Measurements from ENCODE around the gene FXYD6. TPM values are rescaled to one million over a fixed set of nuclear protein-coding genes. Genes with fewer than 3 reads are reported as not detected.
"Not testable (repeated sequence)": the region's sequence is repeated elsewhere in the genome, so short reads cannot be mapped to it uniquely, and the experiment has no call there.

Gene FXYD6
- total RNA-seq, 1 donor from 2014 or later = not detected

- ATAC-seq (ENCODE audit: low read depth) (no peak), DNase-seq (no peak)
- peak overlapping the region; percentile 79 for H3K4me3 Mint-ChIP-seq
- H3K4me1 Mint-ChIP-seq = peaks cover 73% of the 10 kb centered on the region
- H3K27me3 Mint-ChIP-seq = peaks cover 2% of the 10 kb centered on the region
- ChIA-PET CTCF (interaction anchor here (1.6 to 11.0 kb wide), 7 partner anchors 9 to 239 kb away, joined by 5 to 265 read pairs (median 10); no protein-coding TSS in a partner anchor), POLR2A (interaction anchor here (0.8 to 6.6 kb wide), 21 partner anchors 10 to 583 kb away, joined by 3 to 132 read pairs (median 10); partner anchors contain the start of genes FXYD2, IL10RA, PCSK7 and RNF214)
- no peaks in the 10 kb centered on the region for H3K9me3 Mint-ChIP-seq
- no peak for TF ChIP-seq CTCF (IDR thresholded peaks at IDR 0.05)
- intact Hi-C loops (cut with micrococcal nuclease) = loop anchor here (2.0 kb wide), 2 partner anchors 137 to 581 kb away; partner anchors contain the start of genes PCSK7 and RNF214
- no peaks in the 10 kb centered on the region for H3K36me3 Mint-ChIP-seq (ENCODE audit: low read depth)
- peak overlapping the region; percentile 97 for H3K27ac Mint-ChIP-seq
Measured at GRCh38 chr11:117814204-117814765, 62.2 kb downstream of the FXYD6 start.

DNA sequence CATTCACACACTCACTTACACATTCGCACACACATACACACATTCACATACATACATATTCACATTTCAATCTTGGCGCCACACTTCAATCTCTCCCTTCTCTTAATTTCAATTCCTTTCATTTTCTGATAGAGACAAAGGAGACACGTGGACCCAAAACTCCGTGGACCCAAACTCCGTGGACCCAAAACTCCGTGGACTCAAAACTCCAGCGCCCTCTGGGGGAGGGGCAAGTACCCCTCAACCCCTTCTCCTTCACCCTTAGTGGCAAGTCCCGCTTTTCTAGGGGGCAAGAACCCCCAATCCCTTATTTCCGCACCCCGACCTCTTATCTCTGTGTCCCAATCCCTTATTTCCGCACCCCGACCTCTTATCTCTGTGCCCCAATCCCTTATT lies 66.4 kb downstream of the FXYD6 start:
- intact Hi-C loops (cut with micrococcal nuclease); H3K27me3 Mint-ChIP-seq; ATAC-seq (ENCODE audit: low read depth); H3K4me3 Mint-ChIP-seq; H3K36me3 Mint-ChIP-seq (ENCODE audit: low read depth); DNase-seq; H3K9me3 Mint-ChIP-seq: not testable (repeated sequence)
- Mint-ChIP-seq H3K27ac (peak overlapping the region; percentile 3), H3K4me1 (peaks cover 38% of the 10 kb centered on the region)
- POLR2A ChIA-PET = interaction anchor here (1.6 kb wide), 1 partner anchor 243 kb away, joined by 8 read pairs; no protein-coding TSS in a partner anchor
- CTCF ChIA-PET = interaction anchor here (0.9 to 9.4 kb wide), 4 partner anchors 10 to 244 kb away, joined by 3 to 265 read pairs (median 102); partner anchors contain the start of gene FXYD2

DNA sequence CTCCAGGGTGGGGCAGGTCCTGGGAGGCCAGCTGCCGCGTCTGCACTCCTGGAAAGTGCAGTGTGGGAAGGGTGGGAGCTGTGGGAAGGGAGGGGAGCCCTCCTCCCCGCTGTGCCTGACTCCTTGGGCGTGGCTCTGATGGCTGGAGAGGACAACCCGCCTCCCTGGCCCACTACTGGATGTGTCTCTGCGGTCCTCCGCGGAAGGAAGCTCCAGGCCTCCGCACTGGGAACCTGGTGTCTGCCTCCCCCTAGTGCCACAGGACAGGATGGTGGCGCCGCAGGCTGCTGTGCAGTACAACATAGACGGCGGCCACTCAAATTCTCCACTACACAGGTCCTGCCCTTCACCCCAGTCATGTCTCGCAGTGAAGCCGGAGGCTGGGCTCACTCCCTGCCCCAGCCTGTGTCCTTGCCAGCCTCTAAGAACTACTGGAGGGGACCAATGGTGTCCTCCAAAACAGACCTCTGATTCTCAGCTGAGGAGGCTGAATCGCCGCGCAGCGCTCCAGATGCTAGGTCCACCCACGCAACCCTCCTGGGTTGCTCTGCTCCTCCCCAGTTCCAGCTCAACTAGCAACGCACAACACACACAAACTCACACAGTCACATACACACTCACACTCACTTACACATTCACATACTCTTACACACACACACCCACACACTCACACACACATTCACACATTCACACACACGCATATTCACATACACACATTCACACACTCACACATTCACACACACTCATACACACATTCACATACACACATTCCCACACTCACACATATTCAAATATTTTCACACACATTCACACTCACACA lies 67.0 kb downstream of the FXYD6 start:
- DNase-seq (peak; percentile 29), ATAC-seq (ENCODE audit: low read depth) (peak; percentile 66)
- Mint-ChIP-seq H3K4me3 (no peak overlapping the region), H3K4me1 (peaks cover 32% of the 10 kb centered on the region), H3K9me3 (no peaks in the 10 kb centered on the region), H3K36me3 (ENCODE audit: low read depth) (no peaks in the 10 kb centered on the region), H3K27me3 (peaks cover 5% of the 10 kb centered on the region), H3K27ac (peak overlapping the region; percentile 3)
- POLR2A ChIA-PET = interaction anchor here (0.9 to 3.3 kb wide), 6 partner anchors 8 to 244 kb away, joined by 3 to 63 read pairs (median 4); no protein-coding TSS in a partner anchor
- intact Hi-C loops (cut with micrococcal nuclease) = no loop called here
- no peak for TF ChIP-seq CTCF (IDR thresholded peaks at IDR 0.05)
- CTCF ChIA-PET = interaction anchor here (0.9 to 9.4 kb wide), 12 partner anchors 10 to 387 kb away, joined by 3 to 265 read pairs (median 6); partner anchors contain the start of gene FXYD2

GRCh38 chr11:117808784-117809183 lies 67.7 kb downstream of the FXYD6 start:
- DNase-seq (no peak), ATAC-seq (ENCODE audit: low read depth) (no peak)
- ChIA-PET CTCF (interaction anchor here (0.9 to 9.4 kb wide), 16 partner anchors 11 to 386 kb away, joined by 3 to 265 read pairs (median 7); partner anchors contain the start of genes FXYD2 and IL10RA), POLR2A (interaction anchor here (0.9 to 3.3 kb wide), 8 partner anchors 9 to 244 kb away, joined by 3 to 63 read pairs (median 6); no protein-coding TSS in a partner anchor)
- Mint-ChIP-seq H3K27me3 (peaks cover 5% of the 10 kb centered on the region), H3K27ac (peak overlapping the region; percentile 3), H3K4me3 (no peak overlapping the region), H3K4me1 (peaks cover 25% of the 10 kb centered on the region), H3K9me3 (no peaks in the 10 kb centered on the region), H3K36me3 (ENCODE audit: low read depth) (no peaks in the 10 kb centered on the region)
- TF ChIP-seq CTCF (IDR thresholded peaks at IDR 0.05) = no peak
- intact Hi-C loops (cut with micrococcal nuclease) = no loop called here

- H3K4me3 Mint-ChIP-seq = no peak overlapping the region
- peak; percentile 72 for TF ChIP-seq CTCF (IDR thresholded peaks at IDR 0.05)
- H3K9me3 Mint-ChIP-seq = no peaks in the 10 kb centered on the region
- H3K36me3 Mint-ChIP-seq (ENCODE audit: low read depth) = no peaks in the 10 kb centered on the region
- ChIA-PET POLR2A (interaction anchor here (0.9 to 3.3 kb wide), 9 partner anchors 10 to 245 kb away, joined by 3 to 63 read pairs (median 5); partner anchors contain the start of genes FXYD2 and IL10RA), CTCF (interaction anchor here (0.7 to 9.4 kb wide), 36 partner anchors 8 to 381 kb away, joined by 3 to 265 read pairs (median 5); partner anchors contain the start of genes FXYD2 and IL10RA)
- DNase-seq (peak; percentile 73), ATAC-seq (ENCODE audit: low read depth) (peak; percentile 87)
- intact Hi-C loops (cut with micrococcal nuclease) = loop anchor here (1.0 to 2.0 kb wide), 6 partner anchors 10 to 364 kb away; no protein-coding TSS in a partner anchor
- H3K27ac Mint-ChIP-seq = peak overlapping the region; percentile 38
- H3K4me1 Mint-ChIP-seq = peaks cover 17% of the 10 kb centered on the region
- H3K27me3 Mint-ChIP-seq = peaks cover 5% of the 10 kb centered on the region
Measured at GRCh38 chr11:117807482-117808327, 68.8 kb downstream of the FXYD6 start.
